Right kidney (tissue), 1 donor: ENCODE measurements around the gene SIK3.

ENCODE experiments used
- DNase-seq: peaks from one replicate; pipeline ENCODE4 v3.0.0-alpha.2; 2016

SIK3 gene

GRCh38 chr11:117005758-117006157 is 92.5 kb downstream of the SIK3 start:
- no peak for DNase-seq

- no peak for DNase-seq
These were observed 95.5 kb downstream of the SIK3 start for GRCh38 chr11:117002639-117003299.

DNA sequence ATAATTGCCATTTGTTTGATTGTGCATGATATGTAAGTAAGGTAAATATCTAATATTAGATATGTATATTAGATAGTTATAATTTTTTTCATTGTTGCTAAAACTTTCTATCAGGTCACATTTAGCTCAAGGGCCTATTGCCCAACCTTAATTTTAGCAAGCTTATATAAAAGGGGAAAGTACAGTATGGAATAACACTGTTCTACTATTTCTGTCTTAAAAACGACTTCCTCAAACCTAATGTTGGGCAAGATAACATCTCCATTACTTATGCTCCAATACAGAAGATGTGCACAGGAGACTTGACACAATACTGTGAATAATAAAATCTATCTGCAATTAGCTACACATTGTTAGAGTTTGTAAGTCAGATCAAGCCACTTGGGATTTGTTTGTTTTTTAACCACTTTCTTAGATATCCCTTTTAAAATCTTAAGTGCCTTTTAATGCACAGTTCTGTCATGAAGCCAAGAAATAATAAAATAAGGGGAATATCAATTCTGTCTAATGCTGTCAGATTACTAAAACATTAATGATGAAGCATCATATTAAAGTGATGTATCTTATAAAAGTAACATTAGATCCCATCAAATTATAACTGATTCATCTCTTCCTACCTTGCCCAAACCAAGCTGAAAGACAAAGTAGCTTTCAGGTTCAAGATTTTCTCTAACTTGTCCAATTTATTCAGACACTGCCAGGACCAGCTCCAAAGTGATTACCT is 98.1 kb downstream of the SIK3 start:
- no peak for DNase-seq

- DNase-seq, result no peak
These were observed 101.2 kb downstream of the SIK3 start for GRCh38 chr11:116997071-116997470.

- no peak for DNase-seq
These were observed 104.0 kb downstream of the SIK3 start for GRCh38 chr11:116994195-116994594.

DNA sequence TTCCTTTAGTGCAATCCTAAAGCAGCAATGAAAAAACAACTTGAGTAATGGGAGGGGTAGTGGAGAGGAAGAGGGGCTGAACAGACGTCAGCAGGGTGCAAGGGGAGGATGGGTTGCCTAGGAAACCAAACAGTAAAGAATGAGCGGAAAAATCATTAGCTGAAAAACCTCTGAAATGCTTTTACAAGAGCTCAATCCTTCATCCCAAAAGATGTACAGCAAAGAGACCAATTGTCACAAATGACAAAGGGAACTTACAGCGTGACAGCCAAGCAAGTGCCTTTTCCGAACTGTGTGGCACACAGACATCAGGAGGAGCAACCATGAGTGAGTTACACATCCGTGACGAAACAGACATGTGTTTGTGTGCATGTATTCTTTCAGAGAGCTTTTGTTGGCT is 104.6 kb downstream of the SIK3 start:
- peak; percentile 28 for DNase-seq

DNA sequence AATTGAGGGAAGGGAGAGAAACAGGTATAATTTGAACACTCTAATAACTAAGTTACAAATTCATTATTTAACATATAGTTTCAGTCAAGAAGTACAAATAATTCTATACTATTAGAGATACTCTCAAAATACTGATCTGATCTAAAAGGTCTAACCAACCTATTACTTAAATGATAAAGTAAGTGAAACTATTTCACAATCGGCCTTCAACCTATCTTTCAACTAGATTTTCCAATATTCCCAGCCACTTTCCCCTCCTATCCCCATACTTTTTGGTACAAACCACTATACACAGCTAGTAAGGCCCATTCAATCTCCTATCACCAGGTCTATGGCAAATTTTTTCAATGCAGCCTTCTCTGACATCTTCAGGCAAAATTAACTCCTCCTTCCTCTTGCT is 106.7 kb downstream of the SIK3 start:
- DNase-seq, result no peak

DNA sequence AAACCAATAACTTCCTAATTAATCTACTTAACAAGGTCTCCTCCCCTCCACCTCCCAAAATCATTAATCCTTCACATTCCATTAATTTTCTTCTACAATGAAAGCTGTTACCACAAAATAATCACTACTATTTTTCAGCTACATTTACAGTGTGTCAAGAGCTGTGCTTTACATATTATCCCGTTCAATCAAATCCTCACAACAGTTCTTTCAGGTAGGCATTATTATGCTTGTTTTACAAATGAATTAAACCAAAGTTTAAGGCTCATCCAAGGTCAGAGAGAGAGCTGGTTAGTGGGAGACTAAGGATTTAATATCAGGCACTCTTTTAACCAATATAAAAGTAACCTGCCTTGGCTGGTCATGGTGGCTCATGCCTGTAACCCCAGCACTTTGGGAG is 107.4 kb downstream of the SIK3 start:
- no peak for DNase-seq

- no peak for DNase-seq
These were observed 108.2 kb downstream of the SIK3 start for GRCh38 chr11:116990061-116990473.

DNA sequence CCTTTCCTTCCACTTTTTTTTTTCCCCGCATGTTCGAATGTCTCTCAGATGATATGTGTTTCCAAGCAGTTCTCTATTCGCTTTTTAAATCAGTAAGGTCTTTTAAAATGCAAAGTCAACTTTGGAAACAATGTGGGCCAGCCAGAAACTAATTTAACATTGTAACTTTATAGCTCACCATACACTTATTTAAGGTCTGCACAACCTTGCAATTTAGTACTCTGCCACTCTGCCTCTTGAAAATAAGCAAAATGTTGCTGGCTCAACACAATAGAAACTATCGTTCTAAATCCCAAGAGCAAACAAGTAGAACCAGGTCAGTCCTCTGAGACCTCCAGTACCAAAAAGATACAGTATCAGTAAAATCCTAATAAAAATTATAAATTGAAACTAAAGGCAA is 109.0 kb downstream of the SIK3 start:
- DNase-seq, result no peak

GRCh38 chr11:116986521-116987105 is 111.6 kb downstream of the SIK3 start:
- no peak for DNase-seq

DNA sequence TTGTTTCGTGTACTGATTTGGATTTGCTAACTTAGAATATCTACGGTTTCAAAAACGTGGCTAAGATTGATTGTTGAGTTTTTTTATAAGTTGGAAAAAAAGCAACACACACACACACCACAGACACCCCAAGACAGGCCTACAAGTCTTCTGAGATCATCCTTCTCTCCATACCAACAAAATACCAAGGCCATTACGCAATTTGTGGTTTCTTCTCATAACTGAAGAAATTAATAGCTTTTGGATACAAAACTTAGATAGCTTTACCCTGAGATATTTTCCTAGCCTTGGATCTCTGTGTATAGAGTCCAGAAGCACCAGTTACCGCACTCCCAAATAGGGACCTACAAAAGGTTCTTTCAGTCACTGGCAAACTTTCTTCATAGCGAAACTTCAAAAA is 113.6 kb downstream of the SIK3 start:
- DNase-seq, result no peak

DNA sequence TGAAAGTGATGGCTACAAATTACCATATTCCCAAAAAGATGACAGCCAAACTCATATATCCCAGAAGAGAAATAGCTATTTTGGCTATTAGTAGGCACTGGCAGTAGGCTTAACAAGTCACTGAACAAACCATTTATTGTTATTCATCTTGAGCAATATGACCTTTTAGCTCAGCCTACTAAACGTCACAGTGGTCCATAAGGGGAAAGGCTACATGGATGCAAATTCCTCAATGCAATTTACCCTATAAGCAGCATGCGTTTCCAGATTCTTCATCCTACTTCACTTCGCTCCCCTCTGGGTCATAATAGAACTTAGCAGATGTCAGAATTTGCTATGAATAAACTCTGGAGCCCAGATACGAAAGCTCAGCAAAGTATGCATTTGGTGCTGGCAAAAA is 114.0 kb downstream of the SIK3 start:
- DNase-seq, result no peak

DNA sequence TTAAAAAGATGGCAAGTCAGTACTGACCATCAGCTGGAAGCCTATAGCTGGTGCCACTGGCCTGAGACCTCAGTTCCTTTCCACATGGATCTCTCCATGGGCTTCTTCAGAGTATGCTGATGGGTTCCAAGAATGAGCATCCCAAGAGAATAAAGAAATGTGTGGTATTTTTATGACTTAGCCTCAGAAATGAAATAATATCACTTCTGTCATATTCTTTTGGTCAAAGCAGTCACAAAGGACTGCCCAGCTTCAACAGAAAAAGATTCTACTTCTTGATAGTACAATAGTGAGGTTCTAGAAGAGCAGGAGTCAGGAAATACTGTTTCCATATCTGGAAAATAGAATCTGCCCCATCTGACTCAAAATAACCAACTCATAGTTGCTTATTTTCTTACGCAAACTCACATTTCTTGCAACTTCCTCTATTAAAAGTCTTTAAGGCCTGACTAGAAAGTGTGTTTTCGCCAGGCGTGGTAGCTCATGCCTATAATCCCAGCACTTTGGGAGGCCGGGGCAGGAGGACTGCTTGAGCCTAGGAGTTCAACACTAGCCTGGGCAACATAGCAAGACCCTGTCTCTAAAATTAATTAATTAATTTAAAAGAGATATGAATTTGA is 116.9 kb downstream of the SIK3 start:
- no peak for DNase-seq

DNA sequence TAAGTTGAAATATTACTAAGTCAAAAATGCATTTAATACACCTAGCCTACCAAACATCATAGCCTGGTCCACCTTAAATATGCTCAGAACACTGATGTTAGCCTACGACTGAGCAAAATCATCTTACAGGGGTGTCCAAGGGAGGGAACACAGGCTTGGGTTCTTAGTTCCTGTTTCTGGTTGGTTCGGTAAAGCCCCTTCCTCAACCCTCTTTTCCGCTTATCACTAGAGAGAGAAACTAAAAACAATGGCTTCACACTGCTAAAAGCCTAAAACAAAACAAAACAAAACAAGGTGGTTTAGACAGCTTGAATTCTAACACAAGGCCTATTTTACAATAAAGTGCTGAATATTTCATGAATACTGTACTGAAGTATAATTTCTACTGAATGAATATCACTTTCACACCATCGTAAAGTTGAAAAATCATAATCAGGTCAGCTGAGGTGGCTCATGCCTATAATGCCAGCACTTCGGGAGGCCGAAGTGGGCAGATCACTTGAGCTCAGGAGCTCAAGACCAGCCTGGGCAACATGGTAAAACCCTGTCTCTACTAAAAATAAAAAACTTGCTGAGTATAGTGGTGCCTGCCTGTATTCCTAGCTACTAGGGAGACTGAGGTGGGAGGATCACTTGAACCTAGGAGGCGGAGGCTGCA is 118.0 kb downstream of the SIK3 start:
- DNase-seq, result no peak

- no peak for DNase-seq
These were observed 121.2 kb downstream of the SIK3 start for GRCh38 chr11:116976941-116977570.

DNA sequence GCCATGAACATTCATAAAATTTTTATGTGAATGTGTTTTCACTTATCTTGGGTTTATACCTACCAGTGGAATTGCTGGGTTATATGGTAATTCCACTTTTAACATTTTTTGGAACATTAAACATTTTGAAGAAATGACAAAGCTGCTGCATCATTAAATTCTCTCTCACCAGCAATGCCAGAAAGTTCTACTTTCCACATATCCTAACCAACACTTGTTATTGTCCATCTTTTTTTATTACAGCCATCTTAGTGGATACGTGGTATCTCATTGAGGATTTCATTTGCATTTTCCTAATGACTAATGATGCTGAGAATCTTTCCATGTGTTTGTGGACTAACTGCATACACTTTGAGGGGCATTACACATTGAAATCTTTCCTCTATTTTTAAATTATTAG is 122.6 kb downstream of the SIK3 start:
- DNase-seq, result no peak

DNA sequence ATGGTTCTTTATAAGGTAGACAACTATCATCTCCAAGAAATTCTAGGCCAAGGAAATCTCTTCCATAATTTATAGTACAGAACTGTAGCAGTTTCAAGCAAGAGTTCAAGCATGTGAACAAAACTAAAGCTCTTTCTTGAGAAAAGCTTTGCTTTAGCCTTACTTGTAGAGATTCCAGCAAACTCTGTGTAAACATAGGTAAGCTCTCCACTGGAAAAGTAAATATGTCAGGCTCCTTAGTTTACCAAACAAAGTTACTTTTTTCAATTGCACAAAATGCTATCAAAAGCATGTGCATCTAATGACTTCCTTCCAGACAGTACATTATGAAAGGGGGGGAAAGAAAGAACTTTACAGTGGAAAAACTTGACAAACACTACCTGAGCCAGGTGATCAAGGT is 125.0 kb downstream of the SIK3 start:
- DNase-seq, result no peak

DNA sequence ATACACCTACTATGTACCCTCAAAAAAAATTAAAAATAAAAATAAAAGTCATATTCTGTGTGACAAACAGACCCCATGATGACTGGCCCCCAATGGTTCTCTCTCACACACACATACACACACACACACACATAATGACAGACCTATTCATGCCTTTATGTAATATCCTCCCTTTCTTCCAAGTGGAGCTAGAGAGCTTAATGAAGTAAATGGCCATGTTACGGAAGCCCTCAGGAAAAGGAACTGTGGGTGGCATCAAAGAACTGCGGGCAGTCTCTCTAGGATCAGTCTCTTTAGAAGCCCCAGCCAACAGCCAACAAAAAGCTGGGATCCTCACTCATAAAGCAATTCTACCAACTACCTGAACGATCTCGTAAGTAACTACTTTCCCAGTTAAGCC is 125.5 kb downstream of the SIK3 start:
- DNase-seq, result no peak

GRCh38 chr11:116970485-116971292 is 127.5 kb downstream of the SIK3 start:
- no peak for DNase-seq

GRCh38 chr11:116969694-116970093 is 128.5 kb downstream of the SIK3 start:
- DNase-seq, result no peak

GRCh38 chr11:116964269-116964668 is 134.0 kb downstream of the SIK3 start:
- no peak for DNase-seq
